HepG2 (cell line): ENCODE measurements around the gene PARN. TPM values are rescaled to one million over a fixed set of nuclear protein-coding genes. Genes with fewer than 3 reads are reported as not detected.
A peak's percentile ranks its signal among the peaks of the same experiment; 100 is the strongest.

ENCODE experiments used
- ATF7-NPFF ChIP-seq: sonication (generic); formaldehyde crosslinking; IDR thresholded peaks from 2 replicates; pipeline ENCODE4 v1.8.1; 2023; ENCODE audit warnings: mild to moderate bottlenecking, low read depth, missing genetic modification reagents, moderate library complexity
- DR1 ChIP-seq: sonication (generic); formaldehyde crosslinking; IDR thresholded peaks from 2 replicates; pipeline ENCODE4 v1.8.0; 2021; ENCODE audit warnings: mild to moderate bottlenecking, missing genetic modification reagents, inconsistent platforms
- EHMT2 ChIP-seq: fragments of 200-600 bp; sonication (generic); IDR thresholded peaks from 2 replicates; pipeline ENCODE4 v1.7.0; 2017; ENCODE audit warnings: antibody characterized with exemption, low read depth, low read length, borderline replicate concordance
- GPN1 ChIP-seq: sonication (generic); formaldehyde crosslinking; IDR thresholded peaks from 2 replicates; pipeline ENCODE4 v1.5.1; 2020; ENCODE audit warnings: missing genetic modification reagents, borderline replicate concordance
- REPIN1 ChIP-seq: sonication (generic); formaldehyde crosslinking; IDR thresholded peaks from 2 replicates; pipeline ENCODE4 v1.8.0; 2022; ENCODE audit warnings: missing genetic modification reagents, low read depth, mild to moderate bottlenecking, borderline replicate concordance
- TFDP2 ChIP-seq: sonication (generic); formaldehyde crosslinking; IDR thresholded peaks from 2 replicates; pipeline ENCODE4 v1.4.0; 2020; ENCODE audit warnings: missing genetic modification reagents
- XBP1 ChIP-seq: sonication (generic); formaldehyde crosslinking; IDR thresholded peaks from 2 replicates; pipeline ENCODE4 v1.5.0; 2020; ENCODE audit warnings: missing genetic modification reagents
- ZFYVE20 ChIP-seq: sonication (generic); formaldehyde crosslinking; IDR thresholded peaks from 2 replicates; pipeline ENCODE4 v1.8.0; 2023; ENCODE audit warnings: low read depth, mild to moderate bottlenecking, moderate library complexity, missing genetic modification reagents, borderline replicate concordance
- ZNF121 ChIP-seq: sonication (generic); formaldehyde crosslinking; IDR thresholded peaks from 2 replicates; pipeline ENCODE4 v1.5.0; 2020; ENCODE audit warnings: mild to moderate bottlenecking, missing genetic modification reagents
- ZNF33B ChIP-seq: sonication (generic); formaldehyde crosslinking; IDR thresholded peaks from 2 replicates; pipeline ENCODE4 v1.5.1; 2020; ENCODE audit warnings: mild to moderate bottlenecking, missing genetic modification reagents
- ZNF350 ChIP-seq: sonication (generic); formaldehyde crosslinking; IDR thresholded peaks from 2 replicates; pipeline ENCODE4 v1.4.0; 2020; ENCODE audit warnings: mild to moderate bottlenecking, low read depth, missing genetic modification reagents, borderline replicate concordance
- ZNF367 ChIP-seq: sonication (generic); formaldehyde crosslinking; IDR thresholded peaks from 2 replicates; pipeline ENCODE4 v1.4.0; 2020; ENCODE audit warnings: missing genetic modification reagents, borderline replicate concordance
- ZNF496 ChIP-seq: sonication (generic); formaldehyde crosslinking; IDR thresholded peaks from 2 replicates; pipeline ENCODE4 v1.8.1; 2023; ENCODE audit warnings: mild to moderate bottlenecking, moderate library complexity, missing genetic modification reagents; ENCODE audit not compliant: insufficient replicate concordance
- ZNF713 ChIP-seq: sonication (generic); formaldehyde crosslinking; IDR thresholded peaks from 2 replicates; pipeline ENCODE4 v1.4.0; 2020; ENCODE audit warnings: mild to moderate bottlenecking, missing genetic modification reagents
- ZNF775 ChIP-seq: sonication (generic); formaldehyde crosslinking; IDR thresholded peaks from 2 replicates; pipeline ENCODE4 v1.4.0; 2020; ENCODE audit warnings: missing genetic modification reagents, mild to moderate bottlenecking, moderate library complexity, borderline replicate concordance
- ZNF777 ChIP-seq: sonication (generic); formaldehyde crosslinking; IDR thresholded peaks from 2 replicates; pipeline ENCODE4 v1.4.0; 2020; ENCODE audit warnings: missing genetic modification reagents
- polyA plus RNA-seq, 8 experiments: library from polyadenylated mRNA; depleted of rRNA in 3 of 8; stranded (reverse) in 7 of 8; unstranded in 1 of 8; fragments of >200 nt; fragmentation: Illumina TruSeq in 4 of 8; extraction: Trizol in 4 of 8; gene quantifications; 2 replicates each; pipeline versions ENCODE4 v1.2.1 to v1.2.3, GENCODE V29; 2011 to 2016; ENCODE audit warnings: low read depth in 4 of 8, missing spikeins in 1 of 8, mixed read lengths in 1 of 8; ENCODE audit not compliant: insufficient read depth in 1 of 8
- total RNA-seq, 5 experiments: library from RNA; depleted of rRNA; stranded (reverse); fragments of >200 nt; fragmentation: Illumina TruSeq; extraction: Trizol; gene quantifications; 2 replicates each; pipeline ENCODE4 v1.2.3, GENCODE V29; 2016; ENCODE audit warnings: low read depth in 1 of 5
- TF ChIP-seq, protein P1 (sequence below), 2 experiments: fragments of 450-650 bp in 1 of 2; sonication (generic) in 1 of 2; formaldehyde crosslinking in 1 of 2; IDR thresholded peaks; 2 replicates each; pipeline versions ENCODE4 v1.6.1 to v1.8.0; 2016 to 2022; ENCODE audit warnings: antibody characterized with exemption in 1 of 2, mild to moderate bottlenecking in 1 of 2, missing genetic modification reagents in 1 of 2

The PARN gene
- total and polyA plus RNA-seq, 2 of the 13 experiments (the other 11 are each of a cell fraction or from before 2014, with no cell fraction given) = 13.3 to 47.6 TPM

GRCh38 chr16:14497245-14498082 lies 132.6 kb downstream of the PARN start (continued):
- TF ChIP-seq TFDP2 (0 out of 2 replicates have a peak, but pooled peaks have one; percentile 12), ATF7-NPFF (CRISPR knock-in tag) (no peak), ZNF777 (CRISPR knock-in tag) (no peak), ZNF350 (CRISPR knock-in tag) (peak; percentile 83), ZNF33B (CRISPR knock-in tag) (no peak; the same call in none of the 2 replicates), ZNF713 (no peak), ZNF496 (CRISPR knock-in tag) (no peak), ZNF121 (peak; percentile 49; the same call in 1 of the 2 replicates), EHMT2 (no peak), GPN1 (CRISPR knock-in tag) (no peak), REPIN1 (CRISPR knock-in tag) (no peak; the same call in 1 of the 2 replicates), XBP1 (CRISPR knock-in tag) (no peak), ZFYVE20 (CRISPR knock-in tag) (no peak), DR1 (CRISPR knock-in tag) (no peak), ZNF367 (CRISPR knock-in tag) (no peak), ZNF775 (CRISPR knock-in tag) (peak; percentile 58)
- TF ChIP-seq, protein P1, sequence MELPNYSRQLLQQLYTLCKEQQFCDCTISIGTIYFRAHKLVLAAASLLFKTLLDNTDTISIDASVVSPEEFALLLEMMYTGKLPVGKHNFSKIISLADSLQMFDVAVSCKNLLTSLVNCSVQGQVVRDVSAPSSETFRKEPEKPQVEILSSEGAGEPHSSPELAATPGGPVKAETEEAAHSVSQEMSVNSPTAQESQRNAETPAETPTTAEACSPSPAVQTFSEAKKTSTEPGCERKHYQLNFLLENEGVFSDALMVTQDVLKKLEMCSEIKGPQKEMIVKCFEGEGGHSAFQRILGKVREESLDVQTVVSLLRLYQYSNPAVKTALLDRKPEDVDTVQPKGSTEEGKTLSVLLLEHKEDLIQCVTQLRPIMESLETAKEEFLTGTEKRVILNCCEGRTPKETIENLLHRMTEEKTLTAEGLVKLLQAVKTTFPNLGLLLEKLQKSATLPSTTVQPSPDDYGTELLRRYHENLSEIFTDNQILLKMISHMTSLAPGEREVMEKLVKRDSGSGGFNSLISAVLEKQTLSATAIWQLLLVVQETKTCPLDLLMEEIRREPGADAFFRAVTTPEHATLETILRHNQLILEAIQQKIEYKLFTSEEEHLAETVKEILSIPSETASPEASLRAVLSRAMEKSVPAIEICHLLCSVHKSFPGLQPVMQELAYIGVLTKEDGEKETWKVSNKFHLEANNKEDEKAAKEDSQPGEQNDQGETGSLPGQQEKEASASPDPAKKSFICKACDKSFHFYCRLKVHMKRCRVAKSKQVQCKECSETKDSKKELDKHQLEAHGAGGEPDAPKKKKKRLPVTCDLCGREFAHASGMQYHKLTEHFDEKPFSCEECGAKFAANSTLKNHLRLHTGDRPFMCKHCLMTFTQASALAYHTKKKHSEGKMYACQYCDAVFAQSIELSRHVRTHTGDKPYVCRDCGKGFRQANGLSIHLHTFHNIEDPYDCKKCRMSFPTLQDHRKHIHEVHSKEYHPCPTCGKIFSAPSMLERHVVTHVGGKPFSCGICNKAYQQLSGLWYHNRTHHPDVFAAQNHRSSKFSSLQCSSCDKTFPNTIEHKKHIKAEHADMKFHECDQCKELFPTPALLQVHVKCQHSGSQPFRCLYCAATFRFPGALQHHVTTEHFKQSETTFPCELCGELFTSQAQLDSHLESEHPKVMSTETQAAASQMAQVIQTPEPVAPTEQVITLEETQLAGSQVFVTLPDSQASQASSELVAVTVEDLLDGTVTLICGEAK (IDR thresholded peaks at IDR 0.05) = no peak
- TF ChIP-seq, protein P1 (CRISPR knock-in tag; IDR thresholded peaks at IDR 0.05) = no peak
